ENCODE data around the gene KNDC1. TPM values are rescaled to one million over a fixed set of nuclear protein-coding genes. Genes with fewer than 3 reads are reported as not detected.

Gene KNDC1
- polyA plus RNA-seq, 1 donor = 10.7 TPM

DNA sequence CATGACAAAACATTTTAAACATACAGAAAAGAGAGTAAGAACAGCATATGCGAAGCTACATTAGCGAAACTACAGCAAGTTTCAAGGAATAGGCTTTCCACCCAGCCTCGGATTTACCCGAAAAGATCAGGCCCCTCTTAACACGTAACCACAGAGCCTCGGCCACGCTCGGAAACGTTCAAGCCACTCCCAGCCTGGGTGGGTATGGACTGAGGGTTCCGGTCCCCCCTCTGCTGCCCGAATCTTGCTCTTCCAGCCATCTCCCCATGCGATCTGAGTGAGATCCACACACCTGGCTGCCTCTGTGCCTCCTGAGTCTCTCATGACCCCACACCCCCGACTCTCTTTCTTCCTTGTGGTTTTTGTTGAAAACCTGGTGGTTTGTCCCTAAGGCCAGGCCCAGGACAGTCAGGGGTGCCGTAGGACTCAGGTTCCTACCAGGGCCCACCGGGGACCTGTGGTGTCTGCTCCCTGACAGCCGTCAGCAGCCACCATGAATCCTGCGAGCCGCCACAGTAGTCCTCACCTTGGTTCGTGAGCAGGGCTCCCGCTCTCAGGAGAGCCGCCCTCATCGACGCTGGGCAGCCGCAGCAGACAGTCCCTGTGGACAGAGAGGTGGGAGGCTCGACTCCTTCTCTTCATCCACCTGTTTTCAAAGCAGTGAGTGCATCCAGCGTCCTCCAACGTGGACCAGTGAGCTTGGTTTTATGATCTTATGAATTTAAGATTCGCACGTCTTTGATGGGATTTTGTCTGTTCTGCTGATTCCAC is 18.5 kb downstream of the KNDC1 start:
- no peak for DNase-seq

DNA sequence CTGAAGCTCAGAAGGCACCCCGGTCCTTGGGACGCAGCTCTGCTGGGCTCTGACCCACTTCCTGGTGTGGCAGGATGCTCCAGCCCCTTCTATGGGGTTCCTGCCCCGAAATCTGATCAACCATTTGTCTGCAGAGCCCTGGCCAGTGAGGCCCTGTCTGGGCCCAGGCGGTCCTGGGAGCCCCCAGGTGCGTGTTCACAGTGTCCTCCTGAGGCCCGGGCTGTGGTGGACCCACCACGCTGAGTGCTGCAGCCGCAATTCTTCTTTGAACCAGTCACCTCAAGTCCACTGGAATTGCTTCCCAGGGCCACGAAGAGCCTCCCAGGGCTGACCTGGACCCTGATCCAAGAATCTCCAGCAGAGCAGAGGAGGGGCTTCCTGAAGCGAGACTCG is 19.1 kb downstream of the KNDC1 start:
- DNase-seq = no peak

DNA sequence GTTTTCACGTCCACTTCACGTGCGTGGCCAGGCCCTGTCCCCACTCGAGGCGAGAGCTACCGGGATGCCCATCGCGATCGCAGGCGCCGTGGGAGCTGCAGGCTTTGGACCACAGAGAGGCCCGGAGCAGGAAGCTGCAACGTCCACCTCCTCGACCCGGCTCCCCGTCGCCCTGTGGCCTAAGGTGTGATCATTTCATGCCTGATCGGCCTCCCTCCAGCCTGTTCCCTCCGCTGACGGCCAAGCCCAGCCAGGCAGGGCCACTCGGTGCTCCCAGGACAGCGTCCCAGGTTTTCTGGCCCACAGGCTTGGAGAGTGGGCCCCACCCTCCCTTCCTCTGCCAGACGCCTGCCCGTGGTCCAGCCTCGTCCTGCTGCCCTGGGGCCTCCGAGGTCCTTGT is 19.6 kb downstream of the KNDC1 start:
- DNase-seq = no peak

DNA sequence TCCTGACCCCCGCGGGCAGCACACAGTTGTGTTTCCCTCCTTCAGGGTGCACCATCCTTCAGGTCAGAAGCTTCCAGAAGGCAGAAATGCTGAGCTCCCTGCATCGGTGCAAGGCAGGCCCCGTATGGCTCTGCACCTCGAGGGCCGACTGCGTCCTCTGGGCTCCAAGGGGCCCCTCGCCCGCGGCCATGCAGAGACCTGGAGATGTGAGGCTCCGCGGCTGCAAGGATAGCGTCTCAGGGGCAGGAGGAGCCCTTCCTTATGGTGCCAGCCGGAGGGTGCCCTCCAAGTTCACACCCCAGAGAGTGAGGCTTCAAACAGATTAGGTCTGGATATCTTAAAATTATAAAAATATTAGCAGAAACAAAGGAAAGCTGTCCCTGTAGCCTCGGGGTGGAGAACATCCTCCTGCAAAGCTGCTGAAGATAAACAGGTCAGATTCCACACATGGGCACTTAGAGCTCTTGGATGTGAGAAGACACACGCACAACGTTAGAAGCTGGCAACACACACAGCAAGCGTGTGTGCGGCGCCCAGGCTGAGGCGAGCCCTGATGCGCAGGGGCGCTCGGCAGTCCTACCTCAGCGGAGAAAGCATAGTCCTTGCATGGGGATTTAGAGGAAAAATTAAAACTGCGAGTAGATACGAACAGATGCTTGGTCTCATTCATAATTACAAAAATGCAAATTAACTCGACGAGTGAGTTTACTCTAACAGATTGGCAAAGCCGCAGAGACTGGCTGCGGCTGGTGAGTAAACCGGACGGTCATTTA is 20.4 kb downstream of the KNDC1 start:
- no peak for DNase-seq

DNA sequence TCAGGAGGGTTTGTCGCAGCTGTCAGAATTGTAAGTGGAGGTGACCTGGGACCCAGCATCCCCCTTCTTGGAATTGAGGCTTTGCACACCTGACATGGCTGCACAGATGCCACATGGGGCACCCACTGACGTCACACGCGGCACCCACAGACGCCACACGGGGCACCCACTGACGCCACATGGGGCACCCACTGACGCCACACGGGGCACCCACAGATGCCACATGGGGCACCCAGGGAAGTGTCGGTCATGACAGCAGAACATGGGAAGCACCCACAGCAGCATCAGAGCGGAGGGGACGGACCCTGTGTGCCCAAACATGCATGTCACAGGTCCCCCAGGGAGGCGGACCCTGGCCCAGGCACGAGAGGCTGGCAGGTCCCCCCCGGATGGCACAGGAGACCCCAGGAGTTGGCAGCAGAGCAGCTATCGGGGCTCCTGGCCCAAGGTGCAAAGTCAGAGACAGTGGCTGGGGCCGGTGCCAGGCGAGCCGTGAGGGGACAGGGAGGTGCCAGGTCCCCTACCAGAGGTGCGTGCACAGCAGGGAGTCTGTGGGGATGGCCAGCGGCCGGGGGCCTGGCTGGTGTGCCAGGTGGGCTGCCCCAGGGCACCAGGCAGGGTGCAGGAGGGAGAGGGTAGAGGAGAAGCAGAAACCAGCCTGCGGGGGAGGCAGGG is 21.1 kb downstream of the KNDC1 start:
- DNase-seq = no peak

DNA sequence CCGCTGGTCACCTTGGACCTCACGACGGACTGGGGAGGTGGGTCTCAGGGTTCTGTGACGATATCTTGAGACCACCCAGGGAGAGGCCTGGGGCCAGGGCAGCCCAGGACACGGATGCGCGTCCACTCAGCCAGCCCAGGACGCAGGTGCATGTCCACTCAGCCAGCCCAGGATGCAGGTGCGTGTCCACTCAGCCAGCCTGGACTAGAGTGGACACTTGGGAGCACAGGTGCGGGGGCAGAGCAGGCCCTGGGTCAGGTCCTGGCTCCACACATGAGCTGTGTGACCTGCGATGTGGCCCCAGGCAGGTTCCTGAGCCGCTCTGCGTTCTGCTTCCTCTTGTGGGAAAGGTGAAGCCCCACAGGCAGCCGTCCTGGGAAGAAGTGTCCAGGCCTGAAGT is 22.2 kb downstream of the KNDC1 start:
- DNase-seq = no peak

DNA sequence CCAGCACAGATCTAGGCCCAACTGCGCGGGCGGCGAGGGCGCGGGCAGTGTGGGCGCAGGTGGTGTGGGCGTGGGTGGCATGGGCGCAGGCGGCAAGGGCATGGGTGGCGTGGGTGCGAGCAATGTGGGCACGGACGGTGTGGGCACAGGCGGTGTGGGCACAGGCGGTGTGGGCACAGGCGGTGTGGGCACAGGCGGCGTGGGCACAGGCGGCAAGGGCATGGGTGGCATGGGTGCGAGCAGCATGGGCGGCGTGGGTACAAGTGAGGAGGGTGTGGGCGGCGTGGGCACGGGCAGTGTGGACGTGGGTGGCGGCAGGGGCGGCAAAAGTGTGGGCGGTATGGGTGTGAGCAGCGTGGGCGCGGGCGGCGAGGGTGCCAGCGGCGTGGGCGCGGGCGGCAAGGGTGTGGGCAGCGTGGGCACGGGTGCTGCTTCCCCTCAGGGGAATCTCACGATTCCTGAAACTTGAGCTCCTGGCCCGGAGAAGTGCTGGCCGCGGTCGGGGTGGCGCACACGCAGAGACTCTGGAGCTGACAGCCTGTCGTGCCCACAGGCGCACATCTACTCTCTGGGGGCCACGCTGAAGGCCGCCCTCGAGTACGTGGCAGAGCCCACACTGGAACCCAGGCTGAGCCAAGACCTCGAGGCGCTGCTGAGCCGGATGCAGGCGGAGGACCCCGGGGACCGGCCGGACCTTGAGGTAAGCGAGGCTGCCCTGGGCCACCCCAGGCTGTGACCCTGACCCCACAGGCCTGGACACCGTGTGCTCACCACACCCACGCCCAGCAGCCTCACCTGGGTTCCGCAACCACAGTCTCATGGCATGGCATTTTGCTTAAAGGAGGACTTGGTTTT is 23.0 kb downstream of the KNDC1 start:
- no peak for DNase-seq

DNA sequence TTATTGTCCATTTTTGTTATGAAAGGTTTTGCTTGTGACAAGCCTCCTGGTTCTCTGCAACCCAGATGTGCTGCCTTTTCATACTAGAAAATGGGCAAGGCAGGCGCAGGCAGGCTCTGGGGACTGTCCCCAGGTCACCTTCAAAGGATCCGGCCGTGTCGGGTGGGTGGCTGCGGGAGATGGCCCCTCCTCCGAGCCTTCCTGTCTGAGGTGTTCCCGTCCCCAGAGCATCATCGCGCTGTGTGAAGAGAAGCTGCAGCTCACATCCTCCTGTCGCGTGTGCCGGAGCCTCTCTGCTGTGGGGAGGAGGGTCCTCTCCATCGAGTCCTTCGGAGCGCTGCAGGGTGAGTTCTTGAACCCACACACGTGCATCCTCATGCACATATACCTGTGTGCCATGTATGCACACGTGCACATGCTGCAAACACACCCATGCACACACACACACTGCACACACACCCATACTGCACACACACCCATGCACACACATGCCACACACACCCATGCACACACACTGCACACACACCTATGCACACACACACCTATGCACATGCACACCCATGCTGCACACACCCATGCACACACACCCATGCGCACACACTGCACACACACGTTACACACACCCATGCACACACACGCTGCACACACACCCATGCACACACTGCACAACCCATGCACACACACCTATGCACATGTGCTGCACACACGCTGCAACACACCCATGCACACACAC is 23.8 kb downstream of the KNDC1 start:
- DNase-seq = no peak

DNA sequence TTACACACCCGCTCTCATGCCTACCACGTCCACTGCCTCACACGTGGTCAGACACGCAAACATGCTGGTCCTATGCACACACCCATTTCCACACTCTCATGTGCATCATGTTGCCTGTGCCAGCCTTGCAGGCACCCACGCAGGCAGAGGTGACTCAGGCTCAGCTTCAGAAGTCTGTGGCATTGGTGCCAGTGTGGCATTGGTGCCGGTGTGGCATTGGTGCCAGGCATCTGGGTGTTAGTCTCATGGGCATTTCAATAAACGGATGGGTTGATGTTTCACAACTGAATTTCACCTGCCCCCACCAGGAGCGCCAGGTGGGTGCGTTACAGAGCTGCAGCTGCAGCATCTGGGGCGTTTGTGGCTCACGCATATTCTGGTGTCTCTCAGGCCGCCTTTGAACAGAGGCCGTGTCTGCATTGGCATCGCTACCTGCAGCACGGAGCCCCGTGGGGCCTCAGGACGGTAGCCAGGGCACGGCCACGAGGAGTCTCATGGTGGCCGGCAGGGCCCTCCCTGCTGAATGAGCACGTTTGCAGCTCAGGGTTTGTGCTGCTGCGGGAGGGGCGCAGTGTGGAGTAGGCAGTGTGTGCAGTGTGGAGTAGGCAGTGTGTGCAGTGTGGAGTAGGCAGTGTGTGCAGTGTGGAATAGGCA is 24.7 kb downstream of the KNDC1 start:
- no peak for DNase-seq

DNA sequence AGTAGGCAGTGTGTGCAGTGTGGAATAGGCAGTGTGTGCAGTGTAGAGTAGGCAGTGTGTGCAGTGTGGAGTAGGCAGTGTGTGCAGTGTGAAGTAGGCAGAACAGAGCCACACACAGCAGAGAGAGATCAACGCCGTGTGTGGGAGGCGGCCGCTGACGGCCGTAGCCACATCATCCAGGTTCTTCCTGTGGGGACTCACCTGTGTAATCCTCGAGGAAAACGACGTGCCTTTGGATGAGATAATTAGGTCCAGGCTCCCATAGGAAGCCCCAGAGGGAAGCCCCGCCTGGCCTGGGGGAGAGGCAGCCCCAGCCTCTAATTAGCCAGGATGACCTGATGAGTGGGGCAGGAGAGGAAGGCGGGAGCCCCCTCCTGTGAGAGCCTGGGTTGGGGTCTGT is 25.4 kb downstream of the KNDC1 start:
- no peak for DNase-seq

DNA sequence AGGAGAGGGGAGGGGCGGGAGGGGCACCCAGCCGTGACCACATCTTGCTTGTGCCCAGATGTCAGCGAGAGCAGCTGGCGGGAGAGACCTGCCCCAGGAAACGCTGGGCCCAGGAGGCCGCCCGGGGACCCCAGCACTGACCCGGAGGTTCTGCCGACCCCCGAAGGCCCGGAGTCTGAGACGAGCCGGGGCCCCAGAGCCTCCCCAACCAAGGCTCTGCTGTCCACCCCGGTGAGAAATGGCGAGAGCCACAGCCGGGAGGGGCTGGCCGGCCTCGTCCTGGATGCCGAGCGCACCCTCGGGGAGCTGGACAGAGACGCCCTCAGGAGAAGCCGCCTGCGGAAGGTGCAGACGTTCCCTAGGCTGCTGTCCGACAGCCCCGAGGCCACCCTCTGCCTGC is 25.9 kb downstream of the KNDC1 start:
- no peak for DNase-seq

DNA sequence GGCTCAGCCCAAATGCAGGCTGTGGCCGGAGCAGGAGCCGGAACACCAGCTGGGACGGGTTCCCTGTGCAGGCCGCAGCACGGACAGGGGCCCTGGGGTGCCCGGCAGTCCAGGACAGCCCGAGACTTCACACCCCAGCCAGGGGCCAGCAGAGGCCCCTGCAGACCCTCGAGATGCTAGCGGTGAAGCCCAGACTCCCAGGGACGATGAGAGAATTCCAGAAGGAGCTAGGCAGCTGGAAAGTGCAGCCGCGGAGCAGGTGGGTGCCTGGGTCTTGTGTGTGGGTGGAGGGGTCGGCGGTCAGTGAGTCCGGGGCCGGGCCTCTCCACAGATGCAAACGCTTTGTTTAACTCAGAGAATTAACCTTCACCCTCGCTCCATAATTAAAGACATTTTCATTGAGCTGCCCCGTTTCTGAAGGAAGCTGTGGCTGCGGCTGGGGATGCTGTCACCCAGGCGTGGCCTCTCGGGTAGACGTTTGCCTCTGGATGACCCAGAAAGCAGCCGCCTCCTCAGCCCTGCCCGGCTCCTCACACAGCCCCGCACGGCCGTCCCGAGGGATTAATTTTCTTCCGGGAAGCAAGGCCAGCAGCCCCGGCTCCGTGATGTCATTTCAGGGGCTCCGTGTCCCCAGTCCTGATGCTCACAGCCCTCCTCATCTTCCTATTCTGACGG is 26.5 kb downstream of the KNDC1 start:
- peak; percentile 33 for DNase-seq

DNA sequence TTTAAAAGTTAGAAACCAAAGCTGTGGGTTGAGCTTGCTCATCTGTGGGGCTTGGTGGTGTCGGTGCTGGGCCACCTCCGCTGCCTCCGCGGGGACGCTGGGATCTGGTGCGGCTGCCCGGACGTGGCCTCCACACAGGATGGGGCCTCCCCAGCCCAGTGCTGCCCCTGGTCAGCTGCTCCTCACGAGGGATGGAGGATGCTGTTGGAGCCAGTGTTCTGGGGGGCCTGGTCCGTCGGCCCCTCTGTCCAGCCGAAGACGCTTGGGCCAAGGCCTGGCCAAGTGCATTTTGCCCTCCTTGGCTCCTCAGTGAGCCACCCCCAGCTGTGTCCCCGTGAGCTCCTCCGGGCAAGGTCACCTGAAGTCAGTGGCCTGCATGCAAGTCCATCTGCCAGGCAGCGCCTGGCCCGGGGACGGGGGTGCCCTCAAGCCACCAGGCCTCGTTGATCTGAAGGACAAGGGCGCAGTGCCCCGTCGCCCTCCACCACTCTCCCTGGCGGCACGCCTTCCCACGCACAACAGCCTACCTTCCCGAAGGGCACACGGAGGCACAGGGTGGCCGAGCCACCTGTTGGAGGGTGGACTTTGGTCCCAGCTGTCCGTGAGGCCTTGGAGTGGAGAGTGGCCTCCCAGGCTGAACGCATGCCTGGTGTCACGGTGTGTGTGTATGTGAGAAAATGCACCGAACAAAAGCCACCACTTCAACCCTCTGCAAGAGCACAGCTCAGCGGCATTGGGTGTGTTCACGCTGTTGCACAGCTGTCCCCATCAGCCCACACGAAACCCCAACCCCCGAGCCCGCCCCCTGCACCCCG is 27.3 kb downstream of the KNDC1 start:
- DNase-seq = no peak

DNA sequence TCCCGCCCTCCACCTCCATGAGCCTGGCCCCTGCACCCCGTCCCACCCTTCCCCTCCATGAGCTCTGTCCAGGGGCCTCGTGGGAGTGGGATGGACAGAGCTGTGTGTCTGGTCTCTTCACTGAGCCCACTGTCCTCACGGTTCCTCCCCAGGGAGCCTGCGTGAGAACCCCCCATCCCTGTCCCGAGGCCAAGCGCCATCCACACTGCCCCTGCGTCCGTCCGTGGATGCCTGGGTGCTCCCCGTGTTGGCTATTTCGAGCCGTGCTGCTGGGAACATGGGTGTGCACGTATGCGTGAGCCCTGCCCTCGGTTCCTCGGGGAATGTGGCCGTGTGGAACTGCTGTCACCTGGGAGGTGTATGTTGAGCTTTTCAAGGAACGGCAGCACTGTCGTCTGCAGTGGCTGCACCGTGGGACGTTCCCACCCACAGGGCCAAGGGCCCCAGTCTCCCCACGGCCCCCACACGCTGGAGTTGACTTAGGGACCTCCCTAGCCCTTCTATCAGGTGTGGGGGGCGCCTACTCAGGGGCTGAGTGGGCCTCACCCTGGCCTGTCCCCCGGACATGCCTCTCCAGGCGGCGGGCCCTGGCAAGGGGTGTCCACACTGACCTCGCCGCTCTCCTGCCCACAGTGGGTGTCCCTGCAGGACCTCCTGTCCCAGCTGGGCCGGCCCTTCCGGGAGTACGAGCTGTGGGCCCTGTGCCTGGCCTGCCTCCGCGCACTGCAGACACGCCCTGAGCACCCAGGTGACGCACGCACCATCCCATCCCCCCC is 28.1 kb downstream of the KNDC1 start:
- no peak for DNase-seq

DNA sequence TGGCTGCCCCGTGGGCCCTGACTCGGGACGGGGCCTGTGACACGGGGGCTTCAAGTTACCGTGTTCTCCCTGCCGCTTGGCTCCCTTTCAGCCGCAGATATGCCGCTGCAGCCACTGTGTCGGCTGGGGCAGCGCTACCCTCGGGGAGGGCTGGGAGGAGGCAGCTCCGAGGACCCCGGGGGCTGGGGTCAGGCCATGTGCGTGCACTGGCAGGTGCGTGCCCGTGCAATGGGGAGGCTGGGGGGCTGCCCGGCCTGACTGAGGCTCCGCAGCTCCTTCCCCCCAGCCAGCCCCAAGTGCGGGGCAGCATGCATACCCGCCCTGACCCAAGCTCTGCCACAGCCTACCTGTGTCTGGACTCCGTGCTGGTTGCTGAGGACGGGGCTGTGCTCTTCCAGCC is 29.2 kb downstream of the KNDC1 start:
- no peak for DNase-seq

DNA sequence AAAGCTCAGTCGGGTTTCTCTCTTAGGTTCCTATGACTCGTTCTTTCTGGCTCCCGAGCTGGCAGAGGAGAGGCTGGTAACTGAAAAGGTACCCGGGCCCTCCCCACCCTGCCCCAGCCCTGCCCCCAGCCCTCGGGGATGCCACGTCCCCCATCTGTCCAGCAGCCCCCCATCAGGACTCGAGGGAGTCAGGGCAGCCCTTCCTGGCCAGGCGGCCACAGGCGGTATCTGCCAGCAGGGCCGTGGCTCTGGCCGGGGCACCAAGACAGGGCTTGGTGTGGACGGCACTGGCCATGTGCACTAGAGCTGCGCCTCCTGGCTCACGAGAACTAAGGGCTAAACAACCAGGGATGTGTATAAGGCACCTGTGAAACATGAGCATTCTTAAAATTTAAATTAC is 29.7 kb downstream of the KNDC1 start:
- no peak for DNase-seq

DNA sequence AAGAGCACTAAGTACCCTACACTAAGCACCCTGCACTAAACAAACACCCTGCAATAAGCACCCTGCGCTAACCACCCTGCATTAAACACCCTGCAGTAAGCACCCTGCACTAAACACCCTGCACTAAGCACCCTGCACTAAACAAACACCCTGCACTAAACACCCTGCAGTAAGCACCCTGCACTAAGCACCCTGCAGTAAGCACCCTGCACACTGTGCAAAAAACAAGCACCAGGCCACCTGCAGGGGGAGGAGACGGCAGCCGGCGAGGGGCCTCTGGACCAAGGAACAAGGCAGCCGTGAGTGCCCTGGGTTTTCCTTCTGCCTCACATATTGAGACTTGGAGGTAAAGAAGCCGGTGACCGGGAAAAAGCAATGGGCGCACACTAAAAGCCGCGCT is 30.2 kb downstream of the KNDC1 start:
- DNase-seq = no peak

DNA sequence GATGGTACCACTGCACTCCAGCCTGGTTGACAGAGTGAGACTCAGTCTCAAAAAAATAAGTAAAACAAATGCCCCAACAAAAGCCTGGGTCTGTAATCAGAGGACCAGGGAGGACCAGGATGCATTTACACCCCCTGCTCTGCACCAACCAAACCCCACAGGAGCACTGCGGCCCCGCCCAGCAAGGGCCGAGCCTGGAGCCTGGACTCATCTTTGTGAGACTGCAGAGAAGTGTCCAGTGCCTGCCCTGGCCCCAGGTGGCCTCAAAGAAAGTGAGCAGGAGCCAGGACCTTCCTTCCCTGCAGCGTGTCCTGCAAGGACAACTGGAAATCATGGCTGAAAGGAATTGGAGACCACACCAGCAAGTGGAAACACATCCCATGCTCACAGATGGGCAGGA is 31.6 kb downstream of the KNDC1 start:
- DNase-seq = no peak

DNA sequence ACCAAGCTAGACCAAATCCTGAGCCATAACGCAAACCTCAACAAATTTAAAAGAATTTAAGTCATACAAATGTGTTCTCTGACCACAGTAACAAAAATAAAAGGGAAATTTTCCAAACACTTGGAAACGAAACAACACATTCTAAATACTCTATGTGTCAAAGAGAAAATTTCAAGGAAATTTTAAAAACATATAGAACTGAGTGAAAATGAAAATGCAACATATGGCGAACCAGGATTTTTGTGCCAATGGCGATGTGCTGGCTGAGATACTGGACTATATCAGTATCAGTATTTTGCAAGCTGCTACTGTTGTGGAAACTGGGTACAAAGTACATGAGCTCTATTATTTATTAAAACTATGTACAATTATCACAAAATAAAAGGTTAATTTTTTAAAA is 34.1 kb downstream of the KNDC1 start:
- no peak for DNase-seq

Data from hindlimb muscle (tissue), 1 donor.